Measurements from ENCODE around the gene VCL.
"Not testable (repeated sequence)": the region's sequence is repeated elsewhere in the genome, so short reads cannot be mapped to it uniquely, and the experiment has no call there.

VCL gene

DNA sequence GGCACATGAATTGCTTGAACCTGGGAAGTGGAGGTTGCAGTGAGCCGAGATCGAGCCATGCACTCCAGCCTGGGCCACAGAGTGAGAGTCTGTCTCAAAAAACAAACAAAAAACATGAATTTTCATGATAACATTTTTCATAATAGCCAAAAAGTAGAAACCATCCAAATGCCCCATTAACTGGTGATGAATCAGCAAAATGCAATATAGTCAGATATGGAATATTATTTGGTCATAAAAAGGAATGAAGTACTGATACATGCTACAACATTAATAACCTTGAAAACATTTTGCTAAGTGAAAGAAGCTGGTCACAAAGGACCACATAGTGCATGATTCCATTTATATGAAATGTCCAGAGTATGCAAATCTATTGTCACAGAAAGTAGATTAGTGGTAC lies 24.5 kb upstream of the VCL start:
- DNase-seq, result no peak

DNA sequence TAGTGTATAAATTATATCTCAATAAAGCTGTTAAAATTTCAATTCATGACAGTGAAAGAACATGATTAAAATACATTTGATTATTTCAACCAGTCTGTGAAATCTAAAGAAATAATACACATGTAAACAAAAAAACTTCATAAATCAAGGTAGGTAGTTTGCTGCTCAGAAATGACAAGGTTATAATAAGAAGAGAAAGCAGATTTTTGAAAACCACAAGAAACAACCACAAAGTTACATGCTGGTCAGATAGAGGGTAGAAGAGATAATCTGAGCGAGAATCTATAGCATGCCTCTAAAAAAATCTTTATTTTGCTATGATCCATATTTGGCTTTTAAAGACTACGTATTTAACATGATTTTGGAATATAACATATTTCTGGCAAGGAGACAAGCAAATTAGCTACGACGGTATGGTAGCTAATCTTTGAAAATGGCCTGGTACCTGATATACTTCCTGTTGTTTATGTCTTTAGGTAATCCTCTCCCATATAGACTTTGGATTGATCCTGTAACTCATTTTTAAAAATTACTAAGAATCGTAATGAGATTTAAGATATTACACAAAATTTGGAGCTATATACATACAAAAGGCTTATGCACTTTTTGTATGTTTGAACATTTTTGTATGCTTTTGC lies 23.5 kb upstream of the VCL start:
- DNase-seq, result no peak

DNA sequence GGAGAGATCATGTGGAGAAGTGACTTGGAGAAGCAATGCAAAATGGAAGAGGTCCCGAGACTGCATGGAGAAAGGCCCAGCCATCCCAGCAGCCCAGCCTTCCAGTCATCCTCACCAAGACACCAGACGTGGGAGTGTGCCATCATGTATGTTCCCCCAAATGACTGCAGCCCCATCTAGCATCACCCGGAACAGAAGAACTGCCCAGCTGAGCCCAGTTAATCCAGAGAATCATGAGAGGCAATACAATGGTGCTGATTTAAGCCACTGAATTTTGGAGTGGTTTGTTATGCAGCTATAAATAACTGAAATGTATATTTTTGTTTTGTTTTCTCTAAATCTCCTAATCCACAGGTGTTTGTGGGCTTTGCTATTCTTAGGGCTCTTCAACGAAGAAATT lies 22.5 kb upstream of the VCL start:
- no peak for DNase-seq

DNA sequence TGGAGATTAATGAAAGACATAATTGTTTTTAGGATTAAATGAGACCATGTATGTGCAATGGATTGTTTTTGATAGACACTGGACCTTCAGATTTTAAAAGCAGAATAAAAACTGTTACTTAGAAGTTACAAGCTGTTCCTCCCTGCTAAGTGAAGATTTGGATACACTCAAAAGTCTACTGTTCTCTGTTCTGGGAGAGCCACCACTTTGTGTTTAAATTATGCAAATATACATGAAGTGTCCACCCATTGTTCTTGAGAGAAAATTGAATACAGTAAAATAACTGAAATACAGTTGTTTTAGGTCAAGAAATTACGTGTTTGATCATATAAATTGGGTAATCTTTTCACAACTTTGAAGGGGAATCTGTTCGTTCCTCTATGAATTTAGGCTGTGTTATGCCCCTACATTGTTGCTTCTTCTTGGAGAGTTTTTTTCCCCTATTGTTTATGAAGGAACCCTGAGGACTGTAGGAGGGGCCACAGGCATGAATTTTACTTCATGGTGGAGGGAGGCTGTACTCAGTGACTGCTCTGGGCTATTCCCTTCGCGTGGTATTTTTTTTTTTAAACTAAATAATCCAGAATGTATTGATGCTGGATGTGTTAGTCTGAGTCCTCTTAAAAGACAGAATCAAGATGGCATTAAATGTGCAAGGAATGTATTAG lies 18.6 kb upstream of the VCL start:
- no peak for DNase-seq

DNA sequence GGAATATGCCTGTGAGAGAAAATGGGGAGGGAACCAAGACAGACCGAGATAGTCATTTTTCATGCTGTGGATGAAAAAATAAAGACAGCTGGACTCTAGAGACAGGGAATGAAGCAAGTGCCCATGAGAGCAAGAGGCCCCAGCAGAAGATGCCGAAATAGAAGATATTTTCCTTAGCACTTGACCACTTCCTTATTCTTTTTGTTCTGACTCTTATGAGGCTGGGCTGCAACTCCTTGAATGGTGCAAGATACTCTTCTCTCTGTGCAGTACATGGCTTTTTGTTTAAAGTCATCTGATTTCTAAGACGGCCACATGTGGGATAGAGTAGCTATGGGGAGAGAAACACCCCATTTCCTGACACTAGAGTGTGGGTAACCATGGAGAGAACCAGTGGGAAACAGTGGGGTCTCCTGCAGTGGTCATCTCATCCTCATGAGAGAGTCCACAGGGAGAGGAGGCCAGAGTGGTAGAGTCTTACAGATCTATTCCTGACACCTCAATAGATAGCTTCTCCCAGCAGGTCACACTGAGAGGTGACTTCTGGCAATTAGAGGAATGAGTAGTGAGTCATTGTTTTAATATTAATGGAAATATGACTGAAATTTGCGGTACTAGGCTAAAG lies 18.0 kb upstream of the VCL start:
- DNase-seq, result no peak

DNA sequence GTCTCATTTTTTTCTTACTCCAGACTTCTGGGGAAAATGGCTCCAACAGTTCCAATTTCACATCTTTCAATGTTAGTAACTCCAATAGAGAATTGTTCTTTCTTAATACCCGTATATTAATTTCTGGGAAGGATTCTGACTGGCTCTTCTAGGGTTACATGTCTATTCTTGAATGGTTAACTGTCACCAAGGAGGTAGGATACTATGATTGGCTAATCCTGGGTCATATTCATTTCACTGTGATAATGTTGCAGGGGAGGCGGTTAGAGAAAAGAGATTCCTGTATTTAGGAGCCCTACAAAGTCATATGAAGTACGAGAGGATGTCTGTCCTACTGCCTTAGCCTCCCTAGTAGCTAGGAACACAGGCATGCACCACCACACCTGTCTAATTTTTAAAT lies 16.1 kb upstream of the VCL start:
- no peak for DNase-seq

DNA sequence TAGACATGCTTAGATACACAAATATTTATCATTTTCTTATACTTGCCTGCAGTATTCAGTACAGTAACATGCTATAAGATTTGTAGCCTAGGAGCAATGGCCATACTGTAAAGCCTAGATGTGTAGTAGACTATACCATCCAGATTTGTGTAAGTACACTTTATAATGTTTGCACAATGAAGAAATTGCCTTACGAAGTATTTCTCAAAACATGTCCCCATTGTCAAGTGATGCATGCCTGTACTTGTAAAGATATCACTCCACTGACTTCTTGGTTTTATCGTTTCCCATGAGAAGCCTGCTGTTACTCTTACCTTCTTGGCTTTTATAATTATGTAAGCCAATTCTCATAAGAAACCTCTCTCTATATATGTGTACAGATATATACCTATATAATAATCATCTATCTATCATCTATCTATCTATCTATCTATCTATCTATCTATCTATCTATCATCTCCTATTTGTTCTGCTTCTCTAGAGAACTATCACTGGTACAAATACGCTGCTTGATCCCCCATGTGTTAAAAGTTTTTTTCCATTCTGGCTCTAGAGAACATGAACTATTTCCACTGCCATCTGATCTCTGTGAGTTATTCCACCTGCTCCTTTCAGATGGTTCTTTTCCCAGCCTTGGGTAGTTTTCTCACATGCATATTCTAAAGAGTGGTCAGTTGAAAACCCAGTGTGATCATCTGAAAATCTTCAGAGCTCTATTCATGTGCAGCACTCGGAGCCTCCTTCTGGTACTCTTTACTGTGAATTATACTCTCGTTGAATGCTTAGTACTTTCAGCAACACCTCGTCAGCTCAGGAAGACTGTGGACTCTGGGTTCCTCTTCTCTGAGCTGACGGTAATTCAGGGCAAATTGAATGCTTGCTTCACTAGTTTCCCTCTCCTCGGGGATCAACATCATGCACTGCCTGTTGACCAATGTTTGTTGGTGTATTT lies 14.5 kb upstream of the VCL start:
- no peak for DNase-seq

DNA sequence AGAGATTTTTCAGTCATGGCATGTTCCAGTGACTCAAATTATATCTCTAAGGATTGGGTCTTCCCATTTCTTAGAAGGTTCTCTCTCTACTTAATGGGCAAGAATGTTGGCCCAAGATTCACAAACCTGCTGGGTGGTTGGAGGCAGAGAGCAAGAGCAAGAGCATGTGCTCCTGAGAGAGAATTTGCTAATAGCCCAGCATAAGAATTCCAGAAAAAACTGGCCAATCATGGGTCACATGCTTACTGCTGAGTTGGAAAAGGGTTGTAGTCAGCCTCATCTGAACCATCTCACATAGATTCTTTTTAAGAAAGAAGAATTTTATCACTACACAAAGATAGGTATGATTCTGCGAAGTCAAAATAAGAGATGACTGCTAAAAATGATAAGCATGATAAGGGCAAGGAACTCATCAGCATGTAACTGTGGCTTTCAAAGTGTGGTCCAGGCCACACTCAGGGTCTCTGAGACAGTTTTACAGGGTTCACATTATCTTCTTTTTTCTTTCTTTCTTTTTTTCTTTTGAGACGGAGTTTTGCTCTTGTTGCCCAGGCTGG lies 8.2 kb upstream of the VCL start:
- no peak for DNase-seq

DNA sequence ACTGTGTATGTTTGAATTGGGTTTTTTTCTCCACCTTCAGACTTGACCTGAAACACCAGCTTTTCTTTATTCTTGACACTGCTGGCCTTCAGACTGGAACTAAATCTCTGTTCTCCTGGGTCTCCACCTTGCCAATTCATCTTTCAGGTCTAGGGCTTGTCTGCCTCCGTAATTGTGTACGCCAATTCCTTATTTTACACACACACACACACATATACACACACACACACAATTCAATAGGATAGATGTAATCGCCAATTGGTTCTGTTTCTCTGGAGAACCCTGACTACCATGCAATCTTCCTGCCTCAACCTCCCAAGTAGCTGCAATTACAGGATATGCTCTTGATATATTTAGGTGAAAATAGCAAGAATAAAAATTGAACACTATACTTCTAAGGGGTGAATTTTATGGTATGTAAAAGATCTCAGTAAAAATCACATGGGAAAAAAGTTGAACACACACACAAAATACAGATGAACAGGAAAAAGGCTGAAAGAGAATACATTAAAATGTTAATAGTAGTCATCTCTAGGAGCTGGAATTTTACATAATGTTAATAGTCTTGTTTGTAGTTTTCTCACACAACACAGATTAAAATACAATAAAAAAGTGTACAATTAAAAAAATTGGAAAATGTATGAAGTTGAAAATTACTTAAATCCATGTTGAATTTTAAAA lies 6.6 kb upstream of the VCL start:
- DNase-seq, result no peak

DNA sequence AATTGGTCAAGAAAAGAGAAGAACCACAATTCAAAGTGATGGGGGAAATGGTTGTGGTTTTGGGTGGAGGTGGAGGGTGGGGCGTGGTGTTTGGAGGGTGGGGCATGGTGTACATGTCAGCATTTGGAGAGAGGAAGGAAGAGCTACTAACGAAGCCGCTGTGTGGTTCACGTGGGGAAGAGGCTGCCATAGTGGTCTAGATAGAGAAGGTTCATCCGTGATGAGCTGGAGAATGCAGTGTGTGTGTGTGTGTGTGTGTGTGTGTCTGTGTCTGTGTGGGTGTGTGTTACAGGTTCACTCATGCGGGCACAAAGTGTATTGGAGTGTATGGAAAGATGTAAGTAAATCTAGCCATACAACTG lies 6.1 kb upstream of the VCL start:
- no peak for DNase-seq

DNA sequence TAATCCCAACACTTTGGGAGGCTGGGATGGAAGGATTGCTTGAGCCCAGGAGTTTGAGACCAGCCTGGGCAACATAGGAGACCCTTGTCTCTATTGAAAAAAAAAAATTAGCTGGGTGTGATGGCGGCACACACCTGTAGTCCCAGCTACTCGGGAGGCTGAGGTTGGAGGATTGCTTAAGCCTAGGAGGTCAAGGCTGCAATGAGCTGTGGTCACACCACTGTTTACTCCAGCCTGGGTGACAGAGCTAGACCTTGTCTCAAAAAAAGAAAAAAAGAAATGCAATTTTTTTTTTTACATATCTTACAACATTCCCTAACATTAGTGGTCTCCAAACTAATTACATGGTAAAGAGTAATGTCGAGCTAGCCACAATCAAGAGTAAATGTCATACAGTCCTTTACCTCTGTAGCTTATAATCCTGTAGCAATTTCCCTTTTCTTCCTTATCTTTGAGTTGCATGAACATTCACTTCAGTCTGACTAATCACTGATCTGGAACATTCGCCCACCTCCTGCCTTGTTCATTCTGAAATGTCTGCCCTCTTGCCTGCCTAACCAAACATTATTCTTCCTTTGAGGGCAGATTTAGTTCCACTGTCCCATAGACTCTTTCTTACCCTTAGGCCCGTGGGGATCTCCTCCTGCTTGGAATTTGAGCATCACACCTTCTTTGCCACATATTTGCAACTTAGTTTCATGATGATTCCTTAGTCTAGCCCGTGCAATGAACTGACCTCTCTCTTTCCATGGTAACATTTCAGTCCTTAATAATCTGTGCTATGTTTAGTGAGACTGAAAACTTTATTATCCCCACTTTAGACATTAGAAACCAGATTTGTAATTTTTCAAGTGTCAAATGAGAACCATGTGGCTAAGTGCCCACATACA lies 4.8 kb upstream of the VCL start:
- DNase-seq, result no peak

DNA sequence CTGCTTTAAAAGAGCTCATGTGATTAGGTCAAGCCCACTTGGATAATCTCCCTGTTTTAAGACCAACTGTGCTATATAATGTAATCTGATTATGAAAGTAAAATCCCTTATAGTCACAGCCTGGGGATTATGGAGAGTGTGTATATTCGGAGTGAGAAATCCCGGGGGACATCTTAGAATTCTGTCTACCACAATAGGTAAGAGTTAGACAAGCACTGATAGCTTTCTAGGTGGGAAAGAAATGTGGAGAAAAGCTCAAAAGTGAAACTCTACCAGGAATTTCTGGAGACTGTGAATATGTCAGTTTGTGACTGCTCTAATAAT lies 2.9 kb upstream of the VCL start:
- DNase-seq, result no peak

DNA sequence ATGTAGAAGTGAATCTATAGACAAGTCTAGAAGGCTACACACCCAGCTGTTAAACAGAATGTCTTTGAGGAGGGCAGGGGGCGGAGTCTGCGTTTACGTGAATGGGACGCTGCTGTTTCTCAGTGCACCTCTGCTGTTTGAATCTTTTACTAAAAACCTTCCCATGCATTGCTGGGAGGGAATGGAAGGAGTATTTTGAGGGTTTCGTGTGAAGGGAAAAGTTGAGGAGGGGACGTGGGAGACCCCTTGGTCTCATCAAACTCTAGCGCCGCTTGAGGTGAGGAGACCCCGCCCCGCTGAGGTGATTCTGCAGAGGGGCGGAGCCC lies 492 bp upstream of the VCL start:
- DNase-seq, result no peak

DNA sequence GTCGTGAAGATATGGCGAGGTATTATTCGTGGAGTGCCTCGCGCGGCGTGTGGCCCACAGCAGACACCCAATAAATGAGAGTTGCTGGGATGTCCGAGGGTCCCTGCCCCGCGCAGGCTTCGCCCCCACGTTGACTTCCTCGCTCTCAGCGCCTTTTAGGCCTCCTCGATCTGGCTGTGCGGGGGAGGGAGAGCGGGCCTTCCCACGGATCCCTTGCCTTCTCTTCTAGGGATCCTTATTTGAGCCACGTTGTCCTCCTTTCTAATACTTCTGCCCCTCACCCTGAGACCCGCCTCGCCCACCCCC lies 660 bp downstream of the VCL start:
- DNase-seq, result no peak

DNA sequence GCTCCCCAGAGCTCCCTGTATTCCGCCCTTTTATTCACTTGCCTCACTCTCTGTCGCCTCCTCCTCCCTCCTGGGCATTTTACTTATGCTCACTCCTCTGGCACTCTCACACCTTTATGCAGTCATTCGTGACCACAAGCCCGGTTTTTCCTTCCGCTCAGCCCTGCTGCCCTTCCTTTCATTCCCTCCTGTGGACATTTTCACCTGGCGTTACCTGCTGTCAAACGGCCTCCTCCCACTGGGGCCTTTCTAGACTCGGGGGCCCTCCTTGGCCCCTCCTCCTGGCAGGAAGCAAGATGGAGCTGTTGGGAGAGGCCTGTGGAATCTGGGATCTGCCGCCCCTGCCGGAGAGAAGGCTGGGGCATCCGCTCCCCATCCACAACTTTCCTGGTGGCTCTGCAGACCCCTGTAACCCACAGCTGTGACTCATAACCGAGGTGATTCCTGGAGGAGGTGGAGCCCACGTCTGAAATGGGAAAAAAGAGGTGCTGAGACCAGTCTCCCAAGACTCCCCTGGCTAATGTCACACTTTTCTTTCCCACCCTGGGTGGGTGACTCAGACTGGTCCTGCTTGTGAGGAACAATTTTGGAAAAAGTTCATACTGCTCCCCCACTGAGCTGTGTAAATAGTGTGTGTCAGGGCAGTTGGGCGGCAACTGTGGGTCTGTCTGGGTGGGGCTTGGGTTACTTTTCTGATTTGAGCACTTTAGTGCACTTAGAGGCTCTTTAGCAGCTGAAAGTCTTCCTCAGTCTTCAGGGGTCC lies 1.2 kb downstream of the VCL start:
- DNase-seq, result no peak

DNA sequence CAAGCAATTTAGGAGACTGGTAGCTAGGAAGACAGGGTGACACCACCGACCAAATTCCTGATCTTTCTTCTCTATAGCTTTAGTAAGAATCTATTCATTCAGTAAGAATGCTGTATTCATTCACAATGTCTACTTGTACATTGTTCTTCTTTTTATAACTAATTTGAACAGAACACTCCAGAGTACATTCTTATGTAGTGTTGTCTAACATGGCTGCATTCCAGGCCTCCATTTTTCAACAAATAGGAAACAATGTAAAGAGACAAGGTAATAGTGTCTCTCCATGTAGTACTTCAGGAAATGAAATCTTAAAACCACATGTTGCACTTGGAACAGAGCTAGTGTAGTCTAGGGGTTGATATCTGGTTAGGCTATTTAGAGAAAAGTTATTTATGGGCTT lies 1.8 kb downstream of the VCL start:
- DNase-seq, result no peak

DNA sequence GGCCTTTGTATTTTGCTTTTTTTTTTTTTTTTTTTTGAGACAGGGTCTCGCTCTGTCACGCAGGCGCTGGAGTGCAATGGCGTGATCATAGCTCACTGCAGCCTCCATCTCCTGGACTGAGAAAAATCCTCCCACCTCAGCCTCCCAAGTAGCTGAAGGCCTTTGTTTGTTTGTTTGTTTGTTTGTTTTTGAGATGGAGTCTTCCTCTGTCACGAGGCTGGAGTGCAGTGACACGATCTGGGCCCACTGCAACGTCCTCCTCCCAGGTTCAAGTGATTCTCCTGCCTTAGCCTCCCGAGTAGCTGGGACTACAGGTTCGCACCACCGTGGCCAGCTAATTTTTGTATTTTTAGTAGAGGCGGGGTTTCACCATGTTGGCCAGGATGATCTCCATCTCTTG lies 2.3 kb downstream of the VCL start:
- DNase-seq, result not testable (repeated sequence)

DNA sequence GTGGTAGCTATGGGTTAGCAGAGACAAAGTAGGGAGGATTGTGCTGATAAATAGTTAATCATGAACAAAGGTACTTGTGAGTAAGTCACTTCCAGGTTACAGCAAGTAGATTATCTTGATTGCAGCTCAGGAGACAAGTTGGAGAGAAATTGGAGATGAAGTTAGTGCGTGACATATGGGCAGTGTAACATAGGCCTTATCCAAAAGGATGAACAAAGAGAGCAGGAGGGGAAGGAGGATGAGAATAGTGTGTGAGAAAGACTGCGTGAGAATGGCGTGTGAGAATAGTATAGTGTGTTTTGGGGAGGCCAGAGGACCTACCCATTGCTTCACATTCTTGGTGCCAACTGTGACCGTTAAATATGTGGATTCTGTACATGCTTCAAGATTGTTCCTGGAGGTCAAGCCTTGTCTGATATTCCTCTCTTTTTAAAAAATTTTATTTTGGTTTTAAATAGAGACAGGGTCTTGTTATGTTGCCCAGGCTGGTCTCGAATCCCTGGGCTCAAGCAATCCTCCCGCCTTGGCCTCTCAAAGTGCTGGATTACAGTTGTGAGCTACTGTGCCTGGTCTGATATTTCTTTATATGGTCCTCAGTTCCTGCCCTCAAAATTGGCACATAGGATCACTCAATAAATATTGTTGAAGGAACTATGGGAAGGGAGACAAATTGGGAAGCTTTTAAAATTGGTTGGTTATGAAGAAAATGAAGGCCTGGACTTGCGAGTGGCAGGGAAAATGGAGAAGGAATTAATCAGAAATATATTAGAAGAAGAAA lies 3.2 kb downstream of the VCL start:
- no peak for DNase-seq

DNA sequence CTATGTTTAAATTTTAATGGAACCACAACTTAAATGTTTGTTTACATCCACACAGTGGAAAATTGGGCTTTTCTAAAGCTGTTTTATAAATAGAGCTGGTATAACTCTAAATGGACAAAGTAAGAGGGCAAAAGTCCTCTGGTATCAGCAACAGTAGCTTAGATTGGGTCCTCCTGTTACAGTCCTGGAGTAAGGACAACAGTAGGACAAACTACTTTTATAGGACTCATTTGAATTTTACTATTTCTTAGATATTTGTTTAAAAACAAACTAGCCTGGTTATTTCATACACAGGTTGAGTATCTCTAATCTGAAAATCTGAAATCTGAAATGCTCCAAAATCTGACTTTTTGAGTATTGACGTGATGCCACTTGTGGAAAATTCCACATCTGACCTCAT lies 8.4 kb downstream of the VCL start:
- no peak for DNase-seq

DNA sequence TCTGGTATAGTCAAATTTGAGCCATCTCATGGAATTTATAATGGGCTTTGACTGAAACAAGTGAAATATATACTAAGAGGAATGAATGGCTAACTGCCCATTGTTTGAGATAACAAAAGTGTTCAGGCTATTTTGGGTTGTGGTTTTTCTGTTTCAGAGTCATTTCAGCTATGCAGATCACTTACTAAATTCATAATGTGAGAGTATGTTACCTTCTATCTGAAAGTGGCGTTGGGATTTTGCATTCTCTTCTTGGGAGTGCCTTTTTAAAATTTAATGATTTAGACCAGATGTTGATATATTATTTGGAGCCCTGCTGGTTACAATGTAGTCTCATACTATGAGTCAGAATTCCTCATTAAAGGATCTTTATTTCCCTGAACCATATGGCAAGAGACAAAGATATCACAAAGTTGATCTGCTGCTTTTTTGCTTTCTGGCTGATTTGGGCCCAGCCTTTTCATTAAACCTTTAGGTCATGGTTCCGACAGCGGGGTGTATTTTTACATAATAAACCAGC lies 10.4 kb downstream of the VCL start:
- DNase-seq, result no peak
